HG03354 (cell line): ENCODE results near the gene ZNF653.
"Not testable (repeated sequence)": the region's sequence is repeated elsewhere in the genome, so short reads cannot be mapped to it uniquely, and the experiment has no call there.

ENCODE experiments used
- ATAC-seq: cut with Tn5 transposase; IDR thresholded peaks from one replicate; pipeline ENCODE4 v1.9.1; 2021; ENCODE audit warnings: mild to moderate bottlenecking; ENCODE audit not compliant: unreplicated experiment, poor library complexity, severe bottlenecking

The ZNF653 gene

GRCh38 chr19:11460207-11460606 lies 45.4 kb downstream of the ZNF653 start:
- ATAC-seq: no peak

DNA sequence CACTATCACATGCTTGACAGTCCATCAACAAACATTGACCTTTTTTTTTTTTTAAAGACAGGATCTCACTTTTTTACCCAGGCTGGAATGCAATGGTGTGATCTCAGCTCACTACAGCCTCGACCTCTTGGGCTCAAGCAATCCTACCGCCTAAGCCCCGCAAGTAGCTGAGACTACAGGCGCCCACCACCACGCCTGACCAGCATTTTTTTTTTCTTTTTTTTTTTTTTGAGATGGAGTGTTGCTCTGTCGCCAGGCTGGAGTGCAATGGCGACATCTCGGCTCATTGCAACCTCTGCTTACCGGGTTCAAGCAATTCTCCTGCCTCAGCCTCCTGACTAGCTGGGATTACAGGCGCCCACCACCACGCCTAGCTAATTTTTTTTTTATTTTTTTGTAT lies 46.7 kb downstream of the ZNF653 start:
- not testable (repeated sequence) for ATAC-seq

DNA sequence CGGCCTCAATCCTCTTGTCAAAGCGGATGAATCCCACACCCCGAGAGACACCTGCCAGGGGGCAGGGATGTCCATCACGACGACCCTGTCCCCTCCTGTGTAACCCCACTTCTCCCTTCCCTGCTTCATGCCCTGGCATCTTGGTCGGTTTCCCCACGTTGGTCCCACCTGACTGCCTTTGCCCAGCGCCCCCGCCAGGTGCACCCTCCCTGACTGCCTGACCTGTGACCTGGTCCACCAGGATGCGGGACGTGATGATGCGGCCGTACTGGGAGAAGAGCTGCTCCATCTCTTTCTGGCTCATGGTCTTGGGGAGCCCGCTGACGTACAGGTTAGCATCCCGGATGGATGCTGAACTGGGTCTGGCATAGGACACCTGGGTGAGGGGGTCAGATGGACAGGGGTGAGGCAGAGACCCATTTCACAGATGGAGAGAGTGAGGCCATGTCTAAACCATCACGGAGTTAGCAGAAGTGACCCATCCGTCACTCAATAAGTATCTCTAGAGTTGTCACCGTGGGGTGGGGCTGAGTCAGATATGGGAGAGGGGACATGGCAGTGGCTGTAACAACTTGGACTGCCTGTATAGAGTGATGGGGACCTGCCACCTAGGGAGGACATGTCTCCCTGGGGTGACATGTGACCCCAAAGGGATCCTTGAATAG lies 47.3 kb downstream of the ZNF653 start:
- ATAC-seq: no peak

GRCh38 chr19:11457831-11458230 lies 47.8 kb downstream of the ZNF653 start:
- no peak for ATAC-seq

DNA sequence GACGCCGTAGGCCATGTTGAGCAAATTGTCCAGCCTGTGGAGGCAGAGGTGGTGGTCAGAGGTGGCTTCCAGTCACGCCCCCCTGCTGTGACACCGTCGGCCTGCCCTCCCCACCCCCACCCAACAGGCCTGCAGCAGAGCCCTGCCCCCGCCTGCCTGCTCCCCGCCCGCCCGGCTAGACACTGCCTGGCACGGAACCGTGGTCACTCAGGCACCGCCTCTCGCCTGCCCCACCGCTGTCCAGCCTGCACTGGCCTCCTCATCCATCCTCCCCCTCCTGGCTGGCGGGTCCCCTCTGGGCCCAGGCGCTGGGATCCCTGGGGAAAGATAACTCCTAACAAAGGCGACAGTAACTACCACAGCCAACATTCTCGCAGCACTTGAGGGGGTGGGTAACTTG lies 48.5 kb downstream of the ZNF653 start:
- no peak for ATAC-seq

DNA sequence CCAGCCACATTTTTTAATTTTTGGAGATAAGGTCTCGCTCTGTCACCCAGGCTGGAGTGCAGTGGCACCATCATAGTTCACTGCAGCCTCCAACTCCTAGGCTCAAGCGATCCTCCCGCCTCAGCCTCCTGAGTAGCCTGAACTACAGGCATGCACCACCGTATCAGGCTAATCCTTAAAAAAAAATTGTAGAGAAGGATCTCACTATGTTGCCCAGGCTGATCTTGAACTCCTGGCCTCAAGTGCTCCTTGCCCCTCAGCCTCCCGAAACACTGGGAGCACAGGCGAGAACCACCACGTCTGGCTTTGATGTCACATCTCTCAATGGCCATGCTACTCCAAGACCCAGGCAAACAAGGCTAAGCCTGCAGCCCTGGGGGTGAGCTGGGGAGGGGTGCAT lies 49.0 kb downstream of the ZNF653 start:
- no peak for ATAC-seq

- ATAC-seq: not testable (repeated sequence)
These were observed 50.4 kb downstream of the ZNF653 start for GRCh38 chr19:11455233-11455554.

DNA sequence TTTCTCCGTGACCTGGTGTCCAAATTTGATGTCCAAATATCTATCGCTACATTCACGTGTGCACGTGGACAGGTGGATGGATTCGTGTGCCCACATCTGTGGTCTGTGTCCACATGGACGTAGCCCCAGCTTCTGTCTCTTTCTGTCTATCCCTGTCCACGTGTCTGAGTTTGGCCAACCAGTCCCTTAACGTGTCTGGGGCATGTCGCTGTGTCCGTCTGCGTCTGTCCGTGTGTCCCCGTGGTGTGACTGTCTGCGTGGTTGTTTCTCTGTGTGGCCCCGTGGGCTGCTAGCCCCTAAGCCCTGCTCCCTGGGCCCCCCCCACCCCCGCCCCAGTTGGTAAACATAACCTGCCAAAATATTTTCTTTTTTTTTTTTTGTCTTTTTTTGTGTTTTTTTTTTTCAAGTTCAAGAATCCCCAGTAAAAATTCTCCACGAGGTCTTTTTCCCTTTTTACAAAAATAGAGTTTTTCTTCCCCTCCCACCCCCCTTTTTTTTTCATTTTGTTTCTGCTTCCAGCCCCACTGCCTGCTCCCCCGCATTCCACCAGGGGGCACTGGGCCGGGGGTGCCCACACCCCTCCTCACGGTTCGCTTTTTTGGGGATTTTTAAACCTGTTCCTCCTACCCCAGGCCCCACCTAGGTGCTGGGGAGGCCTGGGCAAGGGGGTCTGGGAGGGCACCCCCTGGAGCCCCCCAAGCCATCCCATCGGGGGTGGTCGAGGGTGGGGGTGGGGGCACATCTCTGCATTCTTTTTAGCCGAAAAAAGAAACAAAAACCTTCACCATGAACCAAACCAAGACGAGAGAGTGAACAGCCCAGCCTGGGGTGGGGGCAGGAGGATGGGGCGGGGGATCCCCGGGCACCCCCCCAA lies 51.9 kb downstream of the ZNF653 start:
- ATAC-seq: no peak

DNA sequence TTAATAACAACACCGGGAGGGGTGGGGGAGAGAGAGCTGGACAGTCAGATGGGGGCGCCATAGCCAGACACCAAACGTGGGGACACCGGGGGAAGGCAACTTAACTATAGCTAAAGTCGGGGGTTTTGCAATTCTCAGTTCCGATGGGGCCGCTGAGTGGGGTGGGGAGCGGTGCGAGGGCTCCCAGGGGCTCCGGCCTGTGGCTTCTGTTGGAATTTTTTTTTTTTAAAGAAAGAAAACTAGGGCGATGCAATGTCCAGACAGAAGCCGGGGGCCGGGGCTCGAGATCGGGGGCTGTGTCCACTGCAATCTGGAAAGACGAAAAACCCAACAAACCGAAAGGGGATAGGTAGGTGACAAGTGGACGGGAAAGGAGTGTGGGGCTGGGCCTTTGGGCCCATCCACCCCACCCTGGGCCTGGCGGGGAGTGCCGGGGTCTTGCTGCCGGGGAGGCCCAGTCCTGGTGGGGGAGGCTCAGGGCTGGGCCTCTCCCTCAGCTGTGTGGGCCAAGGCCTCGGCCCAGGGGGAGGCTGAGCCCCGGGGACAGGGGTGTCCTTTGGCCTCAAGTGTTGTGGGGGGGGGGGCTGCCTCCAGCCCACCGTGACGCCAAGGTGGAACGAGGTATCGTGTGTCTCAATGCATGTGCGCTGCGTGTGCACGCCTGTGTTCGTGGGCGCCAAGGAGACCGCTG lies 52.9 kb downstream of the ZNF653 start:
- ATAC-seq: no peak

DNA sequence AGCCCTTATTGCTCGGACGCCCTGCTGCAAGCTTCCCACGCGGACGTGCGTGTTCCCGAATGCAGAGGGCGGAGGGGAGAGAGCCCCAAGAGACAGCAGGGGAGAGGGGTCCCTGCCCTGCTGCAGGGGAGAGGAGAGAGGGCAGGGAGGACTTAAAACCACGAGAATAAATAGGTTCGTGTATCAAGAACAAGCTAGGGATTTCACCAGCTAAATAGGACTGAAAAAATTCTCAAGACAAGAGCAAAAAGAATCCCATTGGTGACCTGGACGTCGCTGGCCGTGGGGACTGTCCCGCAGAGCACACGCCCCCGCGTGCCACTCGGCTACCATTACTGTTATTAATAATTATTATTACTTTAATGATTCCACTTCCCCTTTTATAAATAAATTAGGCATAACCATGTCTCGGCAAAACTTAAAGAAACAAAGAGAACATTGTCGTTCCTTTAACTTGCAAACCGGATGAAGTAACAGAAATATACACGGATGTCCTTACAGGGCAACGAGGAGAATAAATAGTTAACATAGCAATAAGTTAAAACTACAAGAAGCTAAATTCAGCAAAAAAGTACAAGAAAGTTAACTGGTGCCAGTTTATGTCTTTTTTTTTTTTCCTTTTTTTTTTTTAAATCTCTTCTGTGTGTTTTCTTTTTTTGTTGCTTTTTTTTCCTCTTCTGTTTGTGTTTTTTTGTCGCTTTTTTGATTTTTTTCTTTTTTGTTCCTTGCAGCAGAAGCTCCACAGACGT lies 53.6 kb downstream of the ZNF653 start:
- ATAC-seq: no peak

- no peak for ATAC-seq
These were observed 54.2 kb downstream of the ZNF653 start for GRCh38 chr19:11451327-11451870.

GRCh38 chr19:11450570-11451326 lies 54.9 kb downstream of the ZNF653 start:
- no peak for ATAC-seq

- no peak for ATAC-seq
These were observed 56.6 kb downstream of the ZNF653 start for GRCh38 chr19:11448923-11449554.

GRCh38 chr19:11448410-11448809 lies 57.2 kb downstream of the ZNF653 start:
- no peak for ATAC-seq

- ATAC-seq: no peak
These were observed 58.0 kb downstream of the ZNF653 start for GRCh38 chr19:11447347-11448262.

DNA sequence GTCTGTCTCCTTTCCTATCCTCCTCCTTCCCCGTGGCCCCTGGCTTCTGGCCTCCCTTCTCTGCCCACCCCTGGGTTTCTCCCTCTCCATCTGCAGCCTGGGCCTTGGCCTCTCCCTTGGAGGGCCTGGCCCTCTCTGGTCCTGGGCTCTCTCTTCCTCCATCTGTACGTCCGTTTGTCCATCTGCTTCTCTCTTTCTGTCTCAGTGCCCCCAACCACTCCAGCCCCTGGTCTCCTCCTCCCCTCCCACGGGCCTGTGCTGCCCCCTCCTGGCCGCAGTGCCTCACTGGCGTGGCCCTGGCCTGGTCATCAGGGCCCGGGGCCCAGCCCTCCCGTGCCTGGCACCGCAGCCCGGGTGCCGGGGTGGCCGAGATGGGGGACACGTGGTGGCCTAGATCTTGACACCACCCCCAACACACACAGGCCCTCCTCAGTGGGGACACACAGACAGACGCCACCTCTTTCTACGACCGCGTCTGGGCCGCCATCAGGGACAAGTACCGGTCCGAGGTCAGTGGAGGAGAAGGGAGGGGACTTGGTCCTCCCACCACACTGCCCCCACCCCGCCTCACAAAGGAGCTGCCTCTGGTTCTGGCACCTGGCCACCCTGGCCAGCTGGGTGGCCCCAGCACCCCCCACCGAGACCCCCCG lies 58.9 kb downstream of the ZNF653 start:
- ATAC-seq: no peak

DNA sequence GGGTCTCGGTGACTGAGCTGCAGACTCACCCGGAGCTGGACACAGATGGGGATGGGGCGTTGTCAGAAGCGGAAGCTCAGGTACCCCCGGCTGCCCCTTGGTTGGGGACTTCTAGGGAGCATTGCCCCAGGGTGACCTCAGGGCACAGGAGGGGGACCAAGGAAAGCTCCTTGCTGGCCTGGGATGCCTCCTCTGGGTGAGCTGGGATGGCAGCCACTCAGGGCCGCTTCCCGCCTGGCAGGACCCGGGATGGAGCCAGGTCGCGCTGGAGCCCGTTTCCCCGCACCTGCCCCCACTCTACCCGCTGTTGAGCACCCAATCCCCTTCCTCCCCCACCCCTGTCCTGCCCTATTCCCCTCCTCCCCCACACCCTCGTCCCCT lies 59.4 kb downstream of the ZNF653 start:
- ATAC-seq: no peak
